K562 (cell line): Measurements from ENCODE around the gene TRAPPC1. TPM values are rescaled to one million over a fixed set of nuclear protein-coding genes. Genes with fewer than 3 reads are reported as not detected.

Source experiments
- ATAC-seq: fragments of 200-7000 bp; cut with Tn5 transposase; 3 replicates; pipeline ENCODE4 v1.9.1; 2020; ENCODE audit warnings: moderate library complexity
- BruUV-seq: library from RNA; stranded (reverse); fragments of 400-500 nt; replicated peaks from 2 replicates; lab custom pipeline; 2021; lab: Mats Ljungman, UMichigan
- CTCF ChIA-PET: fragments of 300-600 bp; formaldehyde crosslinking; extraction: SDS; loops from one replicate; lab custom pipeline; 2021; ENCODE audit warnings: low intra/inter-chr PET ratio; lab: Yijun Ruan, JAX
- POLR2A ChIA-PET: fragments of 300-600, 350-650 bp; sonication (Branson Sonifier 250); formaldehyde crosslinking; extraction: SDS; loops from one replicate; lab custom pipeline; 2021; ENCODE audit warnings: antibody characterized with exemption, inconsistent platforms; lab: Yijun Ruan, JAX
- DNase-seq, 4 experiments: peaks; one replicate each; pipeline versions ENCODE4 v3.0.0 to v3.0.0-alpha.2; 2011 to 2018; ENCODE audit warnings: low spot score in 3 of 4, mixed read lengths in 3 of 4; ENCODE audit errors: extremely low read depth in 1 of 4
- FAIRE-seq: peaks from 2 replicates; lab custom pipeline; 2011; peaks lifted over from hg19 to GRCh38; lab: Jason Lieb, UNC
- H2AFZ ChIP-seq: 2 replicates; pipeline ENCODE4 v1.6.0; 2011; ENCODE audit warnings: low read depth, low read length, control low read depth, inconsistent platforms
- H3K27ac ChIP-seq: fragments of 200-600 bp; 3 replicates; pipeline ENCODE4 v1.8.0; 2011; ENCODE audit warnings: low read depth, mild to moderate bottlenecking, control low read depth, inconsistent platforms, low read length, moderate library complexity, mixed read lengths; ENCODE audit errors: extremely low read depth
- H3K27me3 ChIP-seq, 2 experiments: fragments of 300-600 bp in 1 of 2; 2 replicates in 1 of 2; 3 replicates in 1 of 2; pipeline versions ENCODE4 v1.6.0 to v1.8.0; 2011; ENCODE audit warnings: inconsistent platforms in 2 of 2, low read length in 2 of 2, mild to moderate bottlenecking in 1 of 2, mixed read lengths in 1 of 2, moderate library complexity in 1 of 2; ENCODE audit not compliant: control insufficient read depth in 2 of 2, insufficient read depth in 2 of 2
- H3K36me3 ChIP-seq: fragments of 300-600 bp; 3 replicates; pipeline ENCODE4 v1.8.0; 2011; ENCODE audit warnings: mild to moderate bottlenecking, low read length, inconsistent platforms; ENCODE audit not compliant: control insufficient read depth, insufficient read depth
- H3K4me1 ChIP-seq, 2 experiments: fragments of 200-600 bp in 1 of 2; replicated peaks in 1 of 2; 2 replicates in 1 of 2; 3 replicates in 1 of 2; pipeline versions ENCODE4 v1.5.1 to v1.8.0; 2011; ENCODE audit warnings: inconsistent platforms in 2 of 2, low read length in 2 of 2, mild to moderate bottlenecking in 1 of 2, mixed read lengths in 1 of 2, moderate library complexity in 1 of 2; ENCODE audit not compliant: control insufficient read depth in 2 of 2, insufficient read depth in 2 of 2
- H3K4me2 ChIP-seq: 2 replicates; pipeline ENCODE4 v1.6.1; 2011; ENCODE audit warnings: low read length, control low read depth, inconsistent platforms, mixed read lengths; ENCODE audit not compliant: insufficient read depth
- H3K4me3 ChIP-seq: fragments of 200-600 bp; sonication (generic), shearing (Covaris generic); 2 replicates; pipeline ENCODE4 v1.5.1; 2016; ENCODE audit warnings: control low read depth, inconsistent platforms
- H3K79me2 ChIP-seq: fragments of 200-600 bp; 3 replicates; pipeline ENCODE4 v1.8.0; 2011; ENCODE audit warnings: low read length, inconsistent platforms; ENCODE audit not compliant: control insufficient read depth, insufficient read depth
- H3K9ac ChIP-seq, 2 experiments: 2 replicates each; pipeline versions ENCODE4 v1.6.0 to v1.6.1; 2011; ENCODE audit warnings: low read depth in 2 of 2, low read length in 2 of 2, control low read depth in 1 of 2, inconsistent platforms in 1 of 2, mild to moderate bottlenecking in 1 of 2, mixed read lengths in 1 of 2; ENCODE audit not compliant: insufficient read depth in 1 of 2
- H3K9me1 ChIP-seq: one replicate; pipeline ENCODE4 v1.6.0; 2011; ENCODE audit warnings: inconsistent platforms, mild to moderate bottlenecking, low read length, moderate library complexity; ENCODE audit not compliant: control insufficient read depth, insufficient read depth
- H3K9me3 ChIP-seq: replicated peaks from 2 replicates; pipeline ENCODE4 v1.5.1; 2011; ENCODE audit warnings: low read depth, low read length, inconsistent platforms; ENCODE audit not compliant: control insufficient read depth, insufficient read depth
- H4K20me1 ChIP-seq: replicated peaks from 2 replicates; pipeline ENCODE4 v1.6.1; 2011; ENCODE audit warnings: low read length, inconsistent platforms, mixed read lengths; ENCODE audit not compliant: control insufficient read depth, insufficient read depth
- GTF2F1 ChIP-seq: IDR thresholded peaks from 2 replicates; pipeline ENCODE4 v1.6.1; 2011; ENCODE audit warnings: low read depth, low read length, improper control_type of control experiment
- HEY1 ChIP-seq: fragments of 250-450 bp; sonication (Bioruptor Pico); IDR thresholded peaks from 2 replicates; pipeline ENCODE4 v1.5.0; 2020; ENCODE audit warnings: mild to moderate bottlenecking, moderate library complexity, borderline replicate concordance
- KDM1A ChIP-seq, 2 experiments: fragments of 450-650 bp; IDR thresholded peaks; 2 replicates each; pipeline ENCODE4 v1.6.1; 2016; ENCODE audit warnings: mild to moderate bottlenecking in 2 of 2
- MAFG ChIP-seq: fragments of 450-650 bp; conservative IDR thresholded peaks from 2 replicates; pipeline ENCODE4 v1.6.1; 2016; ENCODE audit warnings: missing genetic modification characterization, missing compliant biosample characterization
- MED1 ChIP-seq: sonication (generic); formaldehyde crosslinking; IDR thresholded peaks from 2 replicates; pipeline ENCODE4 v1.8.1; 2023; ENCODE audit warnings: missing genetic modification reagents, borderline replicate concordance
- NR3C1 ChIP-seq: sonication (generic); formaldehyde crosslinking; IDR thresholded peaks from 2 replicates; pipeline ENCODE4 v1.8.1; 2022; ENCODE audit warnings: missing genetic modification reagents
- PYGO2 ChIP-seq: fragments of 450-650 bp; IDR thresholded peaks from 2 replicates; pipeline ENCODE4 v1.6.1; 2016; ENCODE audit warnings: mild to moderate bottlenecking, missing genetic modification characterization, moderate library complexity, missing compliant biosample characterization
- RBM15 ChIP-seq: fragments of 200-400 bp; formaldehyde crosslinking; IDR thresholded peaks from 2 replicates; pipeline ENCODE4 v1.6.1; 2018; ENCODE audit warnings: mild to moderate bottlenecking, low read length, moderate library complexity; ENCODE audit not compliant: insufficient read depth
- SREBF2 ChIP-seq: sonication (generic); formaldehyde crosslinking; IDR thresholded peaks from 2 replicates; pipeline ENCODE4 v1.4.0; 2020; ENCODE audit warnings: mild to moderate bottlenecking, missing genetic modification reagents
- ZNF655 ChIP-seq: fragments of 250-450 bp; sonication (Bioruptor Pico); IDR thresholded peaks from 2 replicates; pipeline ENCODE4 v1.5.0; 2021
- WGBS: fragments of 100-300 bp; shearing (Covaris generic); methylation state at CpG from one replicate; pipeline ENCODE4 v1.1.6; 2016; ENCODE audit warnings: low coverage, mixed read lengths; ENCODE audit not compliant: insufficient coverage; ENCODE audit errors: missing lambda C conversion rate; 5-methylcytosine and 5-hydroxymethylcytosine counted together
- in situ Hi-C: fragments of 300-500 bp; cut with MboI; formaldehyde crosslinking; loops from 4 replicates; pipeline ENCODE4 v1.15.0; 2018; ENCODE audit warnings: inconsistent platforms, mixed read lengths
- intact Hi-C: fragments of 100-400 bp; cut with micrococcal nuclease; formaldehyde crosslinking; loops from 2 replicates; pipeline ENCODE4 v1.14.2; 2022
- polyA plus RNA-seq, 8 experiments: library from polyadenylated mRNA; depleted of rRNA in 4 of 8; stranded (reverse) in 5 of 8; unstranded in 3 of 8; fragments of >200 nt; fragmentation: Nextera tagmentation in 2 of 8; fragmentation: Illumina TruSeq in 1 of 8; extraction: Ambion mirVana in 2 of 8; extraction: Trizol in 1 of 8; gene quantifications; 2 replicates each; pipeline versions ENCODE4 v1.2.1 to v1.2.3, GENCODE V29; 2011 to 2014; ENCODE audit warnings: inconsistent platforms in 1 of 8, missing spikeins in 1 of 8
- total RNA-seq, 7 experiments: library from RNA; depleted of rRNA in 6 of 7; stranded (reverse); fragments of >200 nt in 6 of 7; fragmentation: Illumina TruSeq in 2 of 7; extraction: Trizol in 2 of 7; gene quantifications; 2 replicates each; pipeline versions ENCODE4 v1.2.1 to v1.2.3, GENCODE V29; 2011 to 2021; ENCODE audit warnings: low replicate concordance in 1 of 7

The TRAPPC1 gene
- total and polyA plus RNA-seq, 9 of the 15 experiments (the other 6 are each of a cell fraction or from before 2014, with no cell fraction given) = 11.7 to 82.8 (median 36.2) TPM

GRCh38 chr17:7922845-7923628 lies 8.7 kb downstream of the TRAPPC1 start:
- ATAC-seq = no peak
- Histone ChIP-seq H3K79me2 (no peaks in the 10 kb centered on the region), H3K36me3 (no peaks in the 10 kb centered on the region), H3K9me3 (no peaks in the 10 kb centered on the region), H3K27me3 (no peaks in the 10 kb centered on the region), H3K9me1 (no peaks in the 10 kb centered on the region), H3K9ac (peak overlapping the region in 1 of 2 experiments; percentile 26; a peak in 1 of 4 replicates), H3K4me2 (no peak overlapping the region), H3K4me3 (no peak overlapping the region), H4K20me1 (no peaks in the 10 kb centered on the region), H2AFZ (no peak overlapping the region), H3K4me1 (peaks cover 0 to 6% of the 10 kb centered on the region in 2 experiments; a peak in 2 of 5 replicates), H3K27ac (no peak overlapping the region)
- CTCF ChIA-PET = no interaction called here
- 87% methylated on average over 19 of the region's 45 CpGs for WGBS
- FAIRE-seq = no peak
- POLR2A ChIA-PET = interaction anchor here (0.6 kb wide), 1 partner anchor 12 kb away, joined by 3 read pairs; no protein-coding TSS in a partner anchor
- no TSS peak for BruUV-seq
- DNase-seq = no peak
- in situ Hi-C loops = no loop called here
- no peak for TF ChIP-seq MED1 (CRISPR knock-in tag)
- TF ChIP-seq PYGO2 = no peak
- intact Hi-C loops = no loop called here

DNA sequence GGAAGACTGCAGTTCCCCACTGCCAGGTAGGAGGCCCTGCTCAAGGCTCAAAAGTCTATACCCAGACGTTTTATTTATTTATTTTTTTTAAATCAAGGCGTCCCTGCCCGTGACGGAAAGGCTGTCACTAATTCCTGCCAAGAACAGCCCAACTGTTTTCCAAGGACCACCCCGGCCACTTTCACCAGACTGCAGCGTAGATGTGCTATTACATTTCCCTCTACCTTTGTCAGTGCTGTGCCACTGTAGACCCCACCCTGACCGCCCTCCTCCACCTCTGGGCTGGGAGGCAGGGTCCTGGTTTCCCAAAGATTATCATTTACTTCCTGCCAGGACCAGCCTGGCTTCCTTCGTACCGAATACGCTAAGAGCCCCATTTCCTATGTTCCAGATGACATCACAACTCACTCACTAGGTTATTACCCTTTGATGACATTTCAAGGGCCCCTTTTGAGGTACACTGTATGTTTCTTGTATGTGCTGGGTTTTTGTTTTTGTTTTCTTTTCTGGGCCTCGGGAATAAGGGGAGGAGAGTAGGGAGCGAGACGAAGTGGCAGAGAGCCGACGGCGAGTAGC lies 9.4 kb downstream of the TRAPPC1 start:
- no peaks in the 10 kb centered on the region for H3K36me3 ChIP-seq
- H4K20me1 ChIP-seq = no peaks in the 10 kb centered on the region
- H3K9me3 ChIP-seq = no peaks in the 10 kb centered on the region
- 67% methylated on average over 10 of the region's 16 CpGs for WGBS
- no peaks in the 10 kb centered on the region for H3K27me3 ChIP-seq
- H3K79me2 ChIP-seq = no peaks in the 10 kb centered on the region
- CTCF ChIA-PET = no interaction called here
- no peak overlapping the region for H3K4me3 ChIP-seq
- H3K4me1 ChIP-seq = peaks cover 0 to 6% of the 10 kb centered on the region in 2 experiments; a peak in 2 of 5 replicates
- no peak for TF ChIP-seq HEY1 (CRISPR knock-in tag)
- TF ChIP-seq GTF2F1 = no peak
- TF ChIP-seq RBM15 = no peak
- no peak for TF ChIP-seq MAFG (tag)
- no peak for TF ChIP-seq NR3C1
- no peak for TF ChIP-seq SREBF2 (CRISPR knock-in tag)
- no peak for TF ChIP-seq KDM1A (IDR thresholded peaks at IDR 0.05)
- TF ChIP-seq ZNF655 (CRISPR knock-in tag) = no peak
- H3K4me2 ChIP-seq = no peak overlapping the region
- intact Hi-C loops (no loop called here), in situ Hi-C loops (no loop called here)
- H2AFZ ChIP-seq = no peak overlapping the region
- ATAC-seq (no peak), DNase-seq (no peak), FAIRE-seq (no peak)
- H3K27ac ChIP-seq = no peak overlapping the region
- no peaks in the 10 kb centered on the region for H3K9me1 ChIP-seq
- no peak overlapping the region for H3K9ac ChIP-seq
- BruUV-seq = no TSS peak
- POLR2A ChIA-PET = interaction anchor here (0.6 kb wide), 1 partner anchor 39 kb away, joined by 3 read pairs; no protein-coding TSS in a partner anchor
